PC-9 (cell line): ENCODE results near the gene ZBTB48. TPM values are rescaled to one million over a fixed set of nuclear protein-coding genes. Genes with fewer than 3 reads are reported as not detected.

ENCODE experiments used
- BruUV-seq: library from RNA; stranded (reverse); fragments of 400-500 nt; replicated peaks from 2 replicates; lab custom pipeline; 2021; lab: Mats Ljungman, UMichigan
- CTCF ChIA-PET: fragments of 300-600 bp; sonication (Branson Sonifier 250); formaldehyde crosslinking; loops from one replicate; lab custom pipeline; 2022; ENCODE audit warnings: antibody characterized with exemption; lab: Charles Lee
- POLR2A ChIA-PET: fragments of 300-600 bp; sonication (Branson Sonifier 250); formaldehyde crosslinking; loops from one replicate; lab custom pipeline; 2022; ENCODE audit warnings: antibody characterized with exemption; ENCODE audit not compliant: unreplicated experiment; lab: Charles Lee
- DNase-seq, 2 experiments: peaks; one replicate each; pipeline versions ENCODE4 v3.0.0 to v3.0.0-alpha.2; 2015 to 2022; ENCODE audit warnings: mixed read lengths in 1 of 2
- H2AFZ ChIP-seq: fragments of 200-600 bp; sonication (generic); 2 replicates; pipeline ENCODE4 v1.8.1; 2017; ENCODE audit warnings: antibody characterized with exemption
- H3F3A ChIP-seq: fragments of 200-600 bp; sonication (generic); 2 replicates; pipeline ENCODE4 v1.8.1; 2017; ENCODE audit warnings: antibody characterized with exemption, mild to moderate bottlenecking, low read depth; ENCODE audit not compliant: insufficient read depth
- H3K27ac ChIP-seq: fragments of 200-600 bp; sonication (generic); 2 replicates; pipeline ENCODE4 v1.6.1; 2016; ENCODE audit warnings: mixed run types
- H3K27me3 ChIP-seq: fragments of 200-600 bp; sonication (generic); 2 replicates; pipeline ENCODE4 v1.6.1; 2016; ENCODE audit warnings: low read depth, mixed run types; ENCODE audit not compliant: insufficient read depth
- H3K36me3 ChIP-seq: fragments of 200-600 bp; sonication (generic); 2 replicates; pipeline ENCODE4 v1.6.1; 2016; ENCODE audit warnings: low read depth, mixed run types
- H3K4me1 ChIP-seq: fragments of 200-600 bp; sonication (generic); replicated peaks from 2 replicates; pipeline ENCODE4 v1.6.1; 2016; ENCODE audit warnings: mixed run types; ENCODE audit not compliant: insufficient read depth
- H3K4me2 ChIP-seq: fragments of 200-600 bp; sonication (generic); 2 replicates; pipeline ENCODE4 v1.6.1; 2017; ENCODE audit warnings: mixed run types
- H3K4me3 ChIP-seq: fragments of 200-600 bp; sonication (generic); 2 replicates; pipeline ENCODE4 v1.6.1; 2016; ENCODE audit warnings: mixed run types
- H3K79me2 ChIP-seq: fragments of 200-600 bp; sonication (generic); 2 replicates; pipeline ENCODE4 v1.6.1; 2017; ENCODE audit warnings: low read depth, mixed run types
- H3K9me2 ChIP-seq: fragments of 200-600 bp; sonication (generic); 2 replicates; pipeline ENCODE4 v1.8.1; 2017; ENCODE audit warnings: mild to moderate bottlenecking; ENCODE audit not compliant: insufficient read depth
- H3K9me3 ChIP-seq: fragments of 200-600 bp; sonication (generic); 2 replicates; pipeline ENCODE4 v1.8.1; 2016; ENCODE audit warnings: low read depth; ENCODE audit not compliant: insufficient read depth
- H4K20me1 ChIP-seq: fragments of 200-600 bp; sonication (generic); 2 replicates; pipeline ENCODE4 v1.8.1; 2017; ENCODE audit not compliant: insufficient read depth
- EZH2 ChIP-seq: fragments of 200-600 bp; sonication (generic); IDR thresholded peaks from 2 replicates; pipeline ENCODE4 v1.8.0; 2017; ENCODE audit warnings: antibody characterized with exemption, low read depth
- intact Hi-C: fragments of 100-400 bp; cut with micrococcal nuclease; formaldehyde crosslinking; loops from one replicate; pipeline ENCODE4 v1.10.0; 2022; ENCODE audit not compliant: unreplicated experiment
- total RNA-seq: library from RNA; stranded (reverse); gene quantifications from 2 replicates; pipeline ENCODE4 v1.2.3, GENCODE V29; 2021
- TF ChIP-seq, protein P1 (sequence below): fragments of 200-600 bp; sonication (generic); conservative IDR thresholded peaks from 2 replicates; pipeline ENCODE4 v1.6.1; 2017; ENCODE audit warnings: mixed run types, antibody characterized with exemption, mild to moderate bottlenecking, moderate library complexity

Gene ZBTB48
- total RNA-seq, 1 experiment from 2014 or later: 17.2 TPM

DNA sequence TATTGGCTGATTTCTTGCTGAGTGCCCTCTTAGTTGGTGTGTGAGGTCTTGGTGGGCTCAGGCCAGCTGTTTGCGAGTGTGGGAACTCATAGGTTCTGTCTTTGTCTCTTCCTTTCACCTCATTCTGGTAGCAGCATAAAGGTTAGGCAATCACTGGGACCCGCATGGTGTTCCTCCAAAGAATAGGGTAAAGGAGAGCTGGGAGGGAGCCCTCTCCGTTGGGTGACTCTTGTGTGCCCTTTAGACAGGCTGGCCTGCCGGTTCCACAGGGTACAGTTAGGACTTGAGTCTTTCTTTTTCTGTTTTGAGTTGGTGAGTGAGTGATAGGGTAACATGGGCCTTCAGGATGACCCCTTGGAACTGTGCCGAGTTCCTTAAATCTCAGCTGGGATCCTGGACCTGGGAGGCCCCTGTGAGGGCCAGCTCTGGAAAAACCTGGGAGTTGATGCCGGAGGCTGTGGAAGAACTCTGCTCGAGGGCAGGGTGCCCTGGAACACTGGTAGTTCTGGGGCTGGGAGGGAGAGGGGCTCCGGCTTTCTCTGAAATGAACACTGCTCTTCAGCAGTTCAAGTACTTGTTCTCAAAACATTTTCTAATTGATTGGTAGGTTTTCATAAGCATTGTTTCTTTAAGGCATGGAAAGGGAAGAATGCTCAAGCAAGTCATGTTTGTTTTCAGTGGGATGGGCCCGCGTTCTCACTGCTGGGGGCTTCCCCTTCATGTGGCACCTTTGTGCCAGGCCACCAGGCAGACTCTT is 42.8 kb downstream of the ZBTB48 start:
- Histone ChIP-seq H3K4me2 (no peak overlapping the region), H3K9me2 (no peaks in the 10 kb centered on the region), H3K9me3 (no peaks in the 10 kb centered on the region), H4K20me1 (0 out of 2 replicates have a peak, but pooled peaks cover 8% of the 10 kb centered on the region), H3K27me3 (no peaks in the 10 kb centered on the region), H2AFZ (no peak overlapping the region), H3K36me3 (no peaks in the 10 kb centered on the region), H3F3A (peaks cover 10% of the 10 kb centered on the region), H3K27ac (no peak overlapping the region), H3K79me2 (peaks cover 18% of the 10 kb centered on the region; the same call in 1 of the 2 replicates), H3K4me3 (no peak overlapping the region), H3K4me1 (0 out of 2 replicates have a peak, but pooled peaks cover 8% of the 10 kb centered on the region)
- POLR2A ChIA-PET: interaction anchor here (0.5 kb wide), 1 partner anchor 22 kb away, joined by 3 read pairs; no protein-coding TSS in a partner anchor
- intact Hi-C loops: no loop called here
- CTCF ChIA-PET: no interaction called here
- TF ChIP-seq, protein P1, sequence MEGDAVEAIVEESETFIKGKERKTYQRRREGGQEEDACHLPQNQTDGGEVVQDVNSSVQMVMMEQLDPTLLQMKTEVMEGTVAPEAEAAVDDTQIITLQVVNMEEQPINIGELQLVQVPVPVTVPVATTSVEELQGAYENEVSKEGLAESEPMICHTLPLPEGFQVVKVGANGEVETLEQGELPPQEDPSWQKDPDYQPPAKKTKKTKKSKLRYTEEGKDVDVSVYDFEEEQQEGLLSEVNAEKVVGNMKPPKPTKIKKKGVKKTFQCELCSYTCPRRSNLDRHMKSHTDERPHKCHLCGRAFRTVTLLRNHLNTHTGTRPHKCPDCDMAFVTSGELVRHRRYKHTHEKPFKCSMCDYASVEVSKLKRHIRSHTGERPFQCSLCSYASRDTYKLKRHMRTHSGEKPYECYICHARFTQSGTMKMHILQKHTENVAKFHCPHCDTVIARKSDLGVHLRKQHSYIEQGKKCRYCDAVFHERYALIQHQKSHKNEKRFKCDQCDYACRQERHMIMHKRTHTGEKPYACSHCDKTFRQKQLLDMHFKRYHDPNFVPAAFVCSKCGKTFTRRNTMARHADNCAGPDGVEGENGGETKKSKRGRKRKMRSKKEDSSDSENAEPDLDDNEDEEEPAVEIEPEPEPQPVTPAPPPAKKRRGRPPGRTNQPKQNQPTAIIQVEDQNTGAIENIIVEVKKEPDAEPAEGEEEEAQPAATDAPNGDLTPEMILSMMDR: no peak
- no peak for TF ChIP-seq EZH2
- no peak for DNase-seq
- no TSS peak for BruUV-seq

DNA sequence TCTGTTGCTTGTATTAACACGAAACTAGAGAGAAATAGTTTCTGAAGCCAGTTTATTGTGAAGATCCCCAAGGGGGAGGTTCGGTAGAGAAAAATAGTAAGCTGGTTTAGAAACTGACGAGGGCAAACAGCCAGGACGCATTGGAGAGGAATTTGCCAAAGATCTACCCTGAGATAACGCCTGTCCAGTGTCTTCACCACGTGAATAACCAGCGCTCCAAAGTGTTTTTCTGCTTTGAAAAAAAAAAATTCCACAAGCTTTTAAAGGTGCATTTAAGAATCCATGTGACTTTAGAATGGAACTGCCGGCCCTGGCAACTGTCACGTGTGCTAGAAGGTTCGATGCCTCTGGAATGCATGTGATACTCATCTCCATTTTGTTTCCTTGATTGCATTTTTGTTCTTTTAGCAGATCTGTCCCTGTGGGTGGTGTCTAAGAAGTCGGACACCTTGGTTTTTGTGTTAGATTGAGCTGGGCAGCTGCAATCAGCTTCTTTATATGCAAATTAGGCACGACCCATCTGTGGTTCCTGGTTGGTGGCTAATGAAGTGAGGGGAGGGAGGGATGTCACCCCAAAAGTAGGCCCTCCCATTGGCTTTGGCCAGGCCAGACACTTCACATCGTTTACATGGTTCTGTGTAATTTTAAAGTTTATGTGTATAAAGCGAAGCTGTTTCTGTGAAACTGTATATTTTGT is 43.6 kb downstream of the ZBTB48 start:
- no peaks in the 10 kb centered on the region for H3K9me3 ChIP-seq
- no peak overlapping the region for H3K4me3 ChIP-seq
- no peaks in the 10 kb centered on the region for H3K36me3 ChIP-seq
- H3K27me3 ChIP-seq: no peaks in the 10 kb centered on the region
- 0 out of 2 replicates have a peak, but pooled peaks cover 6% of the 10 kb centered on the region for H4K20me1 ChIP-seq
- POLR2A ChIA-PET: interaction anchor here (0.5 to 0.6 kb wide), 2 partner anchors 20 to 597 kb away, joined by 3 to 4 read pairs; no protein-coding TSS in a partner anchor
- no TSS peak for BruUV-seq
- 0 out of 2 replicates have a peak, but pooled peaks cover 14% of the 10 kb centered on the region for H3K79me2 ChIP-seq
- DNase-seq: no peak
- 0 out of 2 replicates have a peak, but pooled peaks cover 8% of the 10 kb centered on the region for H3K4me1 ChIP-seq
- CTCF ChIA-PET: interaction anchor here (0.6 kb wide), 1 partner anchor 157 kb away, joined by 3 read pairs; no protein-coding TSS in a partner anchor
- H3K9me2 ChIP-seq: no peaks in the 10 kb centered on the region
- TF ChIP-seq, protein P1: no peak
- TF ChIP-seq EZH2: no peak
- H3F3A ChIP-seq: peaks cover 10% of the 10 kb centered on the region
- H3K4me2 ChIP-seq: no peak overlapping the region
- no peak overlapping the region for H2AFZ ChIP-seq
- no peak overlapping the region for H3K27ac ChIP-seq
- intact Hi-C loops: no loop called here
